ENCODE measurements around the gene ECE1.
"Not testable (repeated sequence)": the region's sequence is repeated elsewhere in the genome, so short reads cannot be mapped to it uniquely, and the experiment has no call there.

The ECE1 gene

GRCh38 chr1:21175324-21175669 is 115.0 kb downstream of the ECE1 start:
- no peak for DNase-seq

GRCh38 chr1:21174654-21175323 is 115.5 kb downstream of the ECE1 start:
- DNase-seq = no peak

- no peak for DNase-seq
Observed at GRCh38 chr1:21174230-21174629, 116.0 kb downstream of the ECE1 start.

- DNase-seq = not testable (repeated sequence)
Observed at GRCh38 chr1:21173096-21173495, 117.2 kb downstream of the ECE1 start.

GRCh38 chr1:21170837-21171236 is 119.4 kb downstream of the ECE1 start:
- DNase-seq = not testable (repeated sequence)

- DNase-seq = no peak
Observed at GRCh38 chr1:21168444-21168843, 121.8 kb downstream of the ECE1 start.
